ENCODE measurements around the gene KANSL1.

DNA sequence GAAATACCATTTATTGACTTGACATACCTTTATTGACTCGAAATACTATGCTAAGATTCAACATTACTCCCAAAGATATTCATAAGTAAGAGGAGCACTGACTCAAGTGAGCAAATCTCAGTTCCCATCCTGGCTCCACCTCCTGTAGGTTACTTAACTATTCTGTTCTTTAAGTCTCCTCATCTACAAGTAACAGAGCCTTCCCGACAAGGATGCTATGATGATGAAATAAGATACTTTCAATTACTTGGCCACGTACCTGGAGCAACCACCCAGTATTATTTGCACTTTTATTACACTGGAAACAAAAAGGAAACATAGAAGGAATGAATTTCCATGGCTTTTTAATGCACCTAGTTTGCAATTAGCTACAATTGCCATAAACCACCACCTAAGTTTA lies 16.3 kb downstream of the KANSL1 start:
- TF ChIP-seq CTCF (IDR thresholded peaks at IDR 0.05; ENCODE audit: low read depth, low read length) (no peak), POLR2A (IDR thresholded peaks at IDR 0.05; ENCODE audit: extremely low read depth, insufficient read length) (no peak), MAX (IDR thresholded peaks at IDR 0.05; ENCODE audit: low read depth, low read length) (no peak)

All from NB4 (cell line).